ENCODE data around the gene VAPB. TPM values are rescaled to one million over a fixed set of nuclear protein-coding genes. Genes with fewer than 3 reads are reported as not detected.

Gene VAPB
- total RNA-seq: 10 to 100 TPM; 20.4 to 28.0 (median 23.6) TPM

- H3K27ac ChIP-seq: peak within 1 kb of the TSS; percentile 85 to 97 (median 96)
- H3K4me1 ChIP-seq: peaks cover 0 to 47% (median 18%) of the 10 kb centered on the region in 4 donors
- no peaks in the 10 kb centered on the region for H3K27me3 ChIP-seq
- H3K4me3 ChIP-seq: peak within 1 kb of the TSS; percentile 77 to 97 (median 87)
- H3K9me3 ChIP-seq: peaks cover 0 to 5% (median 0%) of the 10 kb centered on the region in 4 donors
- TF ChIP-seq CTCF (IDR thresholded peaks at IDR 0.05) (peak in 1 of 5 experiments; percentile 39), POLR2A (IDR thresholded peaks at IDR 0.05) (peak; percentile 66 to 76), EP300 (IDR thresholded peaks at IDR 0.05) (peak; percentile 86 to 91)
- no peaks in the 10 kb centered on the region for H3K36me3 ChIP-seq
- WGBS, 2 donors: 0% methylated on average over 24 to 37 of the region's 51 CpGs
- peak; percentile 88 to 93 for DNase-seq (ENCODE audit: low spot score in 2 of 2)
Observed at GRCh38 chr20:58388882-58389323, at the start of gene VAPB. Gene VAPB, plus strand, starts transcription at chr20:58389229. Its CDS starts 231 bp downstream, at chr20:58389460.

GRCh38 chr20:58339741-58340140, 49.3 kb upstream of the VAPB start:
- WGBS, 2 donors: 91 to 96% methylated on average over 6 of the region's 6 CpGs
- no peak for DNase-seq (ENCODE audit: low spot score in 2 of 2)
- TF ChIP-seq EP300 (IDR thresholded peaks at IDR 0.05) (no peak), POLR2A (IDR thresholded peaks at IDR 0.05) (no peak), CTCF (IDR thresholded peaks at IDR 0.05) (no peak)

GRCh38 chr20:58340151-58340550, 48.9 kb upstream of the VAPB start:
- TF ChIP-seq POLR2A (IDR thresholded peaks at IDR 0.05) (no peak), EP300 (IDR thresholded peaks at IDR 0.05) (no peak), CTCF (IDR thresholded peaks at IDR 0.05) (no peak)
- no peak overlapping the region for H3K4me3 ChIP-seq
- no peaks in the 10 kb centered on the region for H3K4me1 ChIP-seq
- 90 to 91% methylated on average over 4 of the region's 4 CpGs for WGBS, 2 donors
- no peaks in the 10 kb centered on the region for H3K9me3 ChIP-seq
- H3K27ac ChIP-seq: no peak overlapping the region
- no peak for DNase-seq (ENCODE audit: low spot score in 2 of 2)
- H3K36me3 ChIP-seq: peaks cover 0 to 23% (median 0%) of the 10 kb centered on the region in 3 donors
- no peaks in the 10 kb centered on the region for H3K27me3 ChIP-seq

More at GRCh38 chr20:58339741-58340140, 49.3 kb upstream of the VAPB start:
- H3K9me3 ChIP-seq: no peaks in the 10 kb centered on the region
- no peak overlapping the region for H3K27ac ChIP-seq
- no peaks in the 10 kb centered on the region for H3K27me3 ChIP-seq
- no peak overlapping the region for H3K4me3 ChIP-seq
- H3K36me3 ChIP-seq: peaks cover 0 to 19% (median 0%) of the 10 kb centered on the region in 3 donors
- H3K4me1 ChIP-seq: no peaks in the 10 kb centered on the region

GRCh38 chr20:58340853-58341252, 48.2 kb upstream of the VAPB start:
- TF ChIP-seq POLR2A (IDR thresholded peaks at IDR 0.05): no peak
- TF ChIP-seq CTCF (IDR thresholded peaks at IDR 0.05): no peak
- Histone ChIP-seq H3K9me3 (no peaks in the 10 kb centered on the region), H3K27me3 (no peaks in the 10 kb centered on the region), H3K36me3 (peaks cover 0 to 30% (median 7%) of the 10 kb centered on the region in 3 donors), H3K4me1 (no peaks in the 10 kb centered on the region), H3K4me3 (no peak overlapping the region), H3K27ac (no peak overlapping the region)
- WGBS, 2 donors: 77 to 81% methylated on average over 2 of the region's 2 CpGs
- DNase-seq (ENCODE audit: low spot score in 2 of 2): no peak

- H3K9me3 ChIP-seq: no peaks in the 10 kb centered on the region
- H3K27me3 ChIP-seq: no peaks in the 10 kb centered on the region
- no peak for TF ChIP-seq CTCF (IDR thresholded peaks at IDR 0.05)
- no peak for TF ChIP-seq POLR2A (IDR thresholded peaks at IDR 0.05)
- TF ChIP-seq EP300 (IDR thresholded peaks at IDR 0.05): no peak
- H3K27ac ChIP-seq: no peak overlapping the region
- 92 to 94% methylated on average over 3 of the region's 3 CpGs for WGBS, 2 donors
- H3K36me3 ChIP-seq: peaks cover 0 to 40% (median 17%) of the 10 kb centered on the region in 3 donors
- no peak for DNase-seq (ENCODE audit: low spot score in 2 of 2)
- no peak overlapping the region for H3K4me3 ChIP-seq
- no peaks in the 10 kb centered on the region for H3K4me1 ChIP-seq
Observed at GRCh38 chr20:58342104-58342945, 46.7 kb upstream of the VAPB start.
